Pancreas (tissue), 10 donors: ENCODE results near the gene HIP1R. TPM values are rescaled to one million over a fixed set of nuclear protein-coding genes. Genes with fewer than 3 reads are reported as not detected.
"Not testable (repeated sequence)": the region's sequence is repeated elsewhere in the genome, so short reads cannot be mapped to it uniquely, and the experiment has no call there.

Experiments
- ATAC-seq, 4 donors: fragments of 200-7000 bp; cut with Tn5 transposase; one replicate each; pipeline versions ENCODE4 v1.8.0 to v1.9.1; 2020; ENCODE audit warnings: mild to moderate bottlenecking in 4 of 4, moderate library complexity in 4 of 4
- DNase-seq, 6 donors: peaks; one replicate each; pipeline ENCODE4 v3.0.0-alpha.2; 2020
- FAIRE-seq: peaks from 2 replicates; lab custom pipeline; 2012; peaks lifted over from hg19 to GRCh38; lab: Jason Lieb, UNC
- H3K27ac ChIP-seq, 4 donors: fragments of 200-600 bp; sonication (generic); 1 replicate in 3 of 4; 2 replicates in 1 of 4; pipeline versions ENCODE4 v1.5.0 to v1.8.0; 2020
- H3K27me3 ChIP-seq, 4 donors: fragments of 200-600 bp; one replicate each; pipeline ENCODE4 v1.8.0; 2021
- H3K36me3 ChIP-seq, 3 donors: fragments of 200-600 bp; sonication (generic) in 1 of 3; one replicate each; pipeline versions ENCODE4 v1.5.0 to v1.8.0; 2020 to 2021
- H3K4me1 ChIP-seq, 3 donors: fragments of 200-600 bp; one replicate each; pipeline ENCODE4 v1.8.0; 2021
- H3K4me3 ChIP-seq, 4 donors: fragments of 200-600 bp; sonication (generic) in 2 of 4; one replicate each; pipeline versions ENCODE4 v1.5.0 to v1.8.0; 2020 to 2021
- H3K9me3 ChIP-seq, 4 donors: fragments of 200-600 bp; one replicate each; pipeline ENCODE4 v1.8.0; 2021
- WGBS, 2 donors: extraction: QIAGEN DNeasy Blood & Tissue Kit; methylation state at CpG; one replicate each; pipeline ENCODE4 v1.1.7; 2013; 5-methylcytosine and 5-hydroxymethylcytosine counted together
- intact Hi-C, 3 donors: fragments of 100-400 bp; cut with DNase I; formaldehyde crosslinking; loops; one replicate each; pipeline versions ENCODE4 v1.11.1 to v1.14.2; 2022
- polyA plus RNA-seq, 2 donors: library from polyadenylated mRNA; stranded (reverse); fragments of 200-250 nt; gene quantifications; one replicate each; pipeline ENCODE4 v1.2.3, GENCODE V29; 2013
- total RNA-seq, 6 donors: library from RNA; stranded (reverse); fragmentation: NEBNext Ultra II Directional in 4 of 6; extraction: Animal tissue kit (Norgen Biotek cat#: 25700) in 4 of 6; gene quantifications; one replicate each; pipeline versions ENCODE4 v1.2.1 to v1.2.4, GENCODE V29; 2021 to 2023
- TF ChIP-seq, protein P1 (sequence below), 4 donors: fragments of 200-600 bp; sonication (generic) in 3 of 4; IDR thresholded peaks; one replicate each; pipeline versions ENCODE4 v1.5.0 to v1.8.0; 2021; ENCODE audit warnings: antibody characterized with exemption in 4 of 4
- donor health status: healthy with polysubstance abuse.
- donor health status: DM: no; HTN: no; CAD: no; lungs with moderate emphysema.
- donor health status: DM: no; HTN: no; CAD: no.
- donor health status: control.
- donor health status: control.
- donor health status: Bipolar disorder and iron deficiency.
- donor health status: DM: yes; HTN: yes; CAD: no.
- donor health status: DM: no; HTN: no; CAD: no.
- donor health status: DM: no; HTN: no; CAD: no.
- donor health status: DM: yes; HTN: yes; CAD: no.

Gene HIP1R
- total and polyA plus RNA-seq, 8 donors, result 41.0 to 206 (median 50.8) TPM

DNA sequence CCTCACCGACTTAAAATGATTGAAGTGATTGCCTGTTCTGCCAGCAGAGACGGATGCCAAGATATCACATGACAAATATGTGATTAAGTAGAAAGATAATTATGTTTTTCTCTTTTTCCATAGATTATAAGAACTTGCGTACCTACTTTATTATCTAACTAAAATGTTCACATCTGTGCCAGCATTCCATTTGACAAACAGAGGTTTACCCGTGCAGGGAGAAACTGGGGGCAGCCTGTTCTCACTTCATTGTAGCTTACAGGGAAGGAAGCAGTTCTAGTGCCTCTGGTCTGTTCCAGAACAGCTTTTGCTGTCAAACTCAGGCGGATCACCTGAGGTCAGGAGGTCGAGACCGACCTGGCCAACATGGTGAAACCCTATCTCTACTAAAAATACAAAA lies 31.3 kb upstream of the HIP1R start:
- intact Hi-C loops, result no loop called here
- FAIRE-seq, result no peak
- peak in 2 of 4 donors; percentile 41 to 65 for ATAC-seq
- peaks cover 0 to 6% (median 0%) of the 10 kb centered on the region in 3 donors for H3K4me1 ChIP-seq
- no peak overlapping the region for H3K4me3 ChIP-seq
- no peaks in the 10 kb centered on the region for H3K9me3 ChIP-seq
- H3K27ac ChIP-seq, result peak overlapping the region in 1 of 4 donors; percentile 37
- no peaks in the 10 kb centered on the region for H3K27me3 ChIP-seq
- no peak for DNase-seq
- no peaks in the 10 kb centered on the region for H3K36me3 ChIP-seq
- TF ChIP-seq, protein P1, sequence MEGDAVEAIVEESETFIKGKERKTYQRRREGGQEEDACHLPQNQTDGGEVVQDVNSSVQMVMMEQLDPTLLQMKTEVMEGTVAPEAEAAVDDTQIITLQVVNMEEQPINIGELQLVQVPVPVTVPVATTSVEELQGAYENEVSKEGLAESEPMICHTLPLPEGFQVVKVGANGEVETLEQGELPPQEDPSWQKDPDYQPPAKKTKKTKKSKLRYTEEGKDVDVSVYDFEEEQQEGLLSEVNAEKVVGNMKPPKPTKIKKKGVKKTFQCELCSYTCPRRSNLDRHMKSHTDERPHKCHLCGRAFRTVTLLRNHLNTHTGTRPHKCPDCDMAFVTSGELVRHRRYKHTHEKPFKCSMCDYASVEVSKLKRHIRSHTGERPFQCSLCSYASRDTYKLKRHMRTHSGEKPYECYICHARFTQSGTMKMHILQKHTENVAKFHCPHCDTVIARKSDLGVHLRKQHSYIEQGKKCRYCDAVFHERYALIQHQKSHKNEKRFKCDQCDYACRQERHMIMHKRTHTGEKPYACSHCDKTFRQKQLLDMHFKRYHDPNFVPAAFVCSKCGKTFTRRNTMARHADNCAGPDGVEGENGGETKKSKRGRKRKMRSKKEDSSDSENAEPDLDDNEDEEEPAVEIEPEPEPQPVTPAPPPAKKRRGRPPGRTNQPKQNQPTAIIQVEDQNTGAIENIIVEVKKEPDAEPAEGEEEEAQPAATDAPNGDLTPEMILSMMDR (IDR thresholded peaks at IDR 0.05), result no peak
- WGBS, 2 donors, result 21 to 31% methylated on average over 7 of the region's 7 CpGs

DNA sequence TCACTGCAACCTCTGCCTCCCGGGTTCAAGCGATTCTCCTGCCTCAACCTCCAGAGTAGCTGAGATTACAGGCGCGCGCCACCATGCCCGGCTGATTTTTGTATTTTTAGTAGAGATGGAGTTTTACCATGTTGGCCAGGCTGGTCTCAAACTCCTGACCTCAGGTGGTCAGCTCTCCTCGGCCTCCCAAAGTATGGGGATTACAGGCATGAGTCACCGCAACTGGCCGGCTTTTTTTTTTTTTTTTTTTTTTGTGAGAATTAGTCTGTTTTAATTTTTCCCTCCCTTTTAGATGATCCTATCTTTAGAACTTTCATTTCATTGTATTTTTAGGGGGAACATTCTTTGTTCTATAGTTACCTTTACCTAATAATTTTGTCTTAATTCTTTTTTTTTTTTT lies 30.3 kb upstream of the HIP1R start:
- ATAC-seq, DNase-seq, H3K4me3 ChIP-seq, FAIRE-seq, H3K9me3 ChIP-seq, H3K36me3 ChIP-seq, intact Hi-C loops, H3K4me1 ChIP-seq, H3K27ac ChIP-seq, H3K27me3 ChIP-seq: not testable (repeated sequence)
- 97 to 100% methylated on average over 8 to 9 of the region's 9 CpGs for WGBS, 2 donors

DNA sequence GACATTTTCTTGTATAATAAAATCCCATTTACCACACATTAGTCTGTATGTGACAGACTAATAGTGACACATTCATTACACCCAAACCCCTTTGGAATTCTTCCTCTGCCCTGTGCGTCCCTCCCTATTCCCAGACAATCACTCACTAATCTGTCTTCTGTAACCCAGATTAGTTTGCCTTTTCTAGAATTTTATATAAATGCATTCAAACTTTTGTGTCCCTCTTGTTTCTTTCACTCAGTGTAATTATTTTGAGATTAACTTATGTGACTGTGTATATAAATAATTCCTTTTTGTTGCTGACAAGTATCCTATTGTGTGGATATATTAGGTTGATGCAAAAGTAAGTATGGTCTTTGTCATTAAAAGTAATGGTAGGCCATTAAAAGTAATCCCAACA lies 27.6 kb upstream of the HIP1R start:
- 71 to 72% methylated on average over 1 of the region's 1 CpG for WGBS, 2 donors
- TF ChIP-seq, protein P1 (IDR thresholded peaks at IDR 0.05), result no peak
- H3K36me3 ChIP-seq, result no peaks in the 10 kb centered on the region
- H3K27ac ChIP-seq, result no peak overlapping the region
- intact Hi-C loops, result no loop called here
- no peaks in the 10 kb centered on the region for H3K27me3 ChIP-seq
- DNase-seq, result no peak
- no peak for ATAC-seq
- no peak for FAIRE-seq
- no peak overlapping the region for H3K4me3 ChIP-seq
- peaks cover 0 to 6% (median 0%) of the 10 kb centered on the region in 3 donors for H3K4me1 ChIP-seq
- H3K9me3 ChIP-seq, result no peaks in the 10 kb centered on the region

DNA sequence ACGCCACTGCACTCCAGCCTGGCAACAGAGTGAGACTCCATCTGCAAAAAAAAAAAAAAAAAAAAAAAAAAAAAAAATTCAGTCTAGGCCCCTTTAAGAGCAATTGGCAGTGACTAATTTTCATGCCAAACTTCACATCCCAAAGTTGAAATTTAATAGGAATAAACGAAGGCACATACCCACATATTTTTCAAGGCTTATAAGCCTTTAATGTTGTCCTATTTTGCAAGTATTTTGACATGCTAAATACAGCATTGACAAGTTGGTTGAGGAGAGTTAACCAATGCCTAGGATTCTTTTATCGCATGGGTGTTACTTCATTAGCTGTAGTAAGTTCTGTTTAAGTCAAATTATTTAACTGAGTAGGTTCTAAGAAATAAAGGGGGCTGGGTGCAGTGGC lies 23.5 kb upstream of the HIP1R start:
- FAIRE-seq (no peak), ATAC-seq (peak in 1 of 4 donors; percentile 30), DNase-seq (no peak)
- Histone ChIP-seq H3K4me3 (no peak overlapping the region), H3K27me3 (no peaks in the 10 kb centered on the region), H3K9me3 (no peaks in the 10 kb centered on the region), H3K36me3 (no peaks in the 10 kb centered on the region), H3K27ac (no peak overlapping the region), H3K4me1 (no peaks in the 10 kb centered on the region)
- WGBS, 2 donors, result 44 to 47% methylated on average over 3 of the region's 3 CpGs
- TF ChIP-seq, protein P1 (IDR thresholded peaks at IDR 0.05), result no peak
- intact Hi-C loops, result no loop called here

DNA sequence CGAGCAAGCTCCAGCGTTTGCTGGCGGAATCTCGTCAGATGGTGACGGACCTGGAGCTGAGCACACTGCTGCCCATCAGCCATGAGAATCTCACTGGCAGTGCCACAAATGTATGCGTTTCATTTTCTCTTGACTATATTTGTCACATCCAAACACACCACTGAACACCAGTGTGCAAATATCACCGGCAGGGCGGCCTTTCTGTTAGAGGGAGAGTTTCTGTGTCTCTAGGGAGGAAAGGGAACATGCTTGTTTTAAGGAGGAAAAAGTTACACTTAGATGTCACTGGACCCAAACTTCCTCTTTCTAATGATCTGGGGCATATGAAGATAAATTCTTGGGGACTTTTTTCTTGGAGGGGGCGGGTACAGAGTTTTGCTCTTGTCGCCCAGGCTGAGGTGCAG lies 21.9 kb upstream of the HIP1R start:
- Histone ChIP-seq H3K27me3 (no peaks in the 10 kb centered on the region), H3K4me3 (no peak overlapping the region), H3K9me3 (no peaks in the 10 kb centered on the region), H3K27ac (no peak overlapping the region), H3K36me3 (no peaks in the 10 kb centered on the region), H3K4me1 (no peaks in the 10 kb centered on the region)
- ATAC-seq, result peak in 1 of 4 donors; percentile 56
- DNase-seq, result no peak
- intact Hi-C loops, result no loop called here
- FAIRE-seq, result no peak
- TF ChIP-seq, protein P1 (IDR thresholded peaks at IDR 0.05), result no peak
- WGBS, 2 donors, result 72 to 74% methylated on average over 10 of the region's 10 CpGs
